Caco-2 (cell line): ENCODE measurements around the gene PRSS57. TPM values are rescaled to one million over a fixed set of nuclear protein-coding genes. Genes with fewer than 3 reads are reported as not detected.
"Not testable (repeated sequence)": the region's sequence is repeated elsewhere in the genome, so short reads cannot be mapped to it uniquely, and the experiment has no call there.

Experiments used
- BruUV-seq: library from RNA; stranded (reverse); fragments of 400-500 nt; replicated peaks from 2 replicates; lab custom pipeline; 2021; lab: Mats Ljungman, UMichigan
- CTCF ChIA-PET: fragments of 300-600 bp; sonication (Branson Sonifier 250); formaldehyde crosslinking; loops from one replicate; lab custom pipeline; 2022; ENCODE audit warnings: antibody characterized with exemption; lab: Charles Lee
- POLR2A ChIA-PET: fragments of 300-600 bp; sonication (Branson Sonifier 250); formaldehyde crosslinking; loops from one replicate; lab custom pipeline; 2022; ENCODE audit warnings: antibody characterized with exemption; lab: Charles Lee
- DNase-seq, 2 experiments: peaks; one replicate each; pipeline versions ENCODE4 v3.0.0 to v3.0.0-alpha.2; 2020 to 2022
- H3K27me3 ChIP-seq: replicated peaks from 2 replicates; pipeline ENCODE4 v1.6.0; 2011; ENCODE audit warnings: low read length; ENCODE audit not compliant: control insufficient read depth, insufficient read depth
- H3K36me3 ChIP-seq: 2 replicates; pipeline ENCODE4 v1.5.1; 2011; ENCODE audit warnings: low read length; ENCODE audit not compliant: control insufficient read depth, insufficient read depth
- H3K4me1 ChIP-seq: fragments of 250-450 bp; sonication (Bioruptor Pico); 2 replicates; pipeline ENCODE4 v1.5.1; 2020; ENCODE audit warnings: mild to moderate bottlenecking
- H3K4me3 ChIP-seq: 2 replicates; pipeline ENCODE4 v1.5.1; 2011; ENCODE audit warnings: low read depth, mild to moderate bottlenecking, control low read depth, low read length
- H3K9me3 ChIP-seq: fragments of 250-450 bp; sonication (Bioruptor Pico); 2 replicates; pipeline ENCODE4 v1.5.1; 2020; ENCODE audit warnings: mild to moderate bottlenecking, moderate library complexity
- H3K27ac Mint-ChIP-seq: one replicate; pipeline ENCODE4 v1.8.0; 2022; ENCODE audit warnings: mixed read lengths; ENCODE audit not compliant: unreplicated experiment
- H3K27me3 Mint-ChIP-seq: one replicate; pipeline ENCODE4 v1.8.0; 2022; ENCODE audit warnings: mixed read lengths; ENCODE audit not compliant: insufficient read depth, unreplicated experiment
- H3K36me3 Mint-ChIP-seq: one replicate; pipeline ENCODE4 v1.8.0; 2022; ENCODE audit warnings: mild to moderate bottlenecking, mixed read lengths; ENCODE audit not compliant: insufficient read depth, unreplicated experiment
- H3K4me1 Mint-ChIP-seq: one replicate; pipeline ENCODE4 v1.8.0; 2022; ENCODE audit warnings: low read depth, mixed read lengths; ENCODE audit not compliant: unreplicated experiment
- H3K4me3 Mint-ChIP-seq: one replicate; pipeline ENCODE4 v1.8.0; 2022; ENCODE audit warnings: mild to moderate bottlenecking, moderate library complexity, mixed read lengths; ENCODE audit not compliant: unreplicated experiment
- H3K9me3 Mint-ChIP-seq: one replicate; pipeline ENCODE4 v1.8.0; 2022; ENCODE audit warnings: mixed read lengths; ENCODE audit not compliant: unreplicated experiment
- CTCF ChIP-seq, 2 experiments: fragments of 200-600 bp in 1 of 2; IDR thresholded peaks; 1 replicate in 1 of 2; 2 replicates in 1 of 2; pipeline versions ENCODE4 v1.5.1 to v1.8.0; 2011 to 2022; ENCODE audit warnings: antibody characterized with exemption in 1 of 2, control low read depth in 1 of 2, inconsistent platforms in 1 of 2, low read depth in 1 of 2, low read length in 1 of 2, mild to moderate bottlenecking in 1 of 2, moderate library complexity in 1 of 2; ENCODE audit not compliant: insufficient read depth in 1 of 2, severe bottlenecking in 1 of 2, unreplicated experiment in 1 of 2
- intact Hi-C: fragments of 100-400 bp; cut with micrococcal nuclease; formaldehyde crosslinking; loops from one replicate; pipeline ENCODE4 v1.10.0; 2022; ENCODE audit not compliant: unreplicated experiment
- total RNA-seq: library from RNA; stranded (reverse); gene quantifications from 2 replicates; pipeline ENCODE4 v1.2.3, GENCODE V29; 2022

PRSS57 gene
- total RNA-seq, 1 experiment from 2014 or later: not detected

DNA sequence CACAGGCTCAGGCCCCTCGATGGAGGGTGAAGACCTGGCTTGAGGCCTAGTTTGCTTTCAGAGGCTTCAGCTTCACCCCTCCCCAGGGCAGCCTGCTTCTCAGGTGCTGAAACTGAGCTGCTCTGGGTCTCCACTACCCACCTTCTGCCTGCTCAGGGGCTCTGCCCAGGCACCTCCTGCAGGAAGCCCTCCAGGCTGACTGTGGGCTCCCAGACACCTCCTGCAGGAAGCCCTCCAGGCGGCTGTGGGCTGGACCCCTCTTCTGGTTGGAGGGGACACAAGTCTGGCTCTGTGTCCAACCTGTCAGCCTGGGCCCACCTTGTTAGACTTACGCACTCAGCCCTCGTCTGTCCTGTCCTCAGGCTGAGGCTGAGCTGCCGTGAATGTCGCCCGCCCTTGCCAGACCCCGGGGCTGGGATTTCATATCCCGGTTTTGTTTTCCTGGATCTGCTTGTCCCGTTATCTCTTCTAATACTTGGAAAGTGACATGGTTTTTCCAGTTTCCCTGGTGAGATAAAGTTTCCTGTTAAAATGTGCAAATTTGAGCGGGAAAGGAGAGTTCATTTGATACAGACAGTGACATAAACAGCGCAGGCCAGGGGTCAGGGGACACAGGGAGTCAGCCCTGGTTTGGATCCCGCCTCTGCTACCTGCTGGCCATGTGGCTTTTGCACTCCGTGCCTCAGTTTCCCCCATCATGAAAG is 34.9 kb upstream of the PRSS57 start:
- no peaks in the 10 kb centered on the region for H3K27me3 Mint-ChIP-seq
- H3K27me3 ChIP-seq: no peaks in the 10 kb centered on the region
- no peaks in the 10 kb centered on the region for H3K4me1 ChIP-seq
- no peak overlapping the region for H3K4me3 Mint-ChIP-seq
- no peak overlapping the region for H3K4me3 ChIP-seq
- H3K9me3 Mint-ChIP-seq: no peaks in the 10 kb centered on the region
- ChIA-PET CTCF (no interaction called here), POLR2A (no interaction called here)
- H3K27ac Mint-ChIP-seq: no peak overlapping the region
- no TSS peak for BruUV-seq
- TF ChIP-seq CTCF (IDR thresholded peaks at IDR 0.05; ENCODE audit: insufficient read depth in 1 of 2, low read depth in 1 of 2, low read length in 1 of 2, severe bottlenecking in 1 of 2, unreplicated experiment in 1 of 2): no peak
- H3K4me1 Mint-ChIP-seq: no peaks in the 10 kb centered on the region
- no peak for DNase-seq
- H3K36me3 ChIP-seq: no peaks in the 10 kb centered on the region
- intact Hi-C loops: no loop called here
- H3K36me3 Mint-ChIP-seq: peaks cover 17% of the 10 kb centered on the region
- no peaks in the 10 kb centered on the region for H3K9me3 ChIP-seq

DNA sequence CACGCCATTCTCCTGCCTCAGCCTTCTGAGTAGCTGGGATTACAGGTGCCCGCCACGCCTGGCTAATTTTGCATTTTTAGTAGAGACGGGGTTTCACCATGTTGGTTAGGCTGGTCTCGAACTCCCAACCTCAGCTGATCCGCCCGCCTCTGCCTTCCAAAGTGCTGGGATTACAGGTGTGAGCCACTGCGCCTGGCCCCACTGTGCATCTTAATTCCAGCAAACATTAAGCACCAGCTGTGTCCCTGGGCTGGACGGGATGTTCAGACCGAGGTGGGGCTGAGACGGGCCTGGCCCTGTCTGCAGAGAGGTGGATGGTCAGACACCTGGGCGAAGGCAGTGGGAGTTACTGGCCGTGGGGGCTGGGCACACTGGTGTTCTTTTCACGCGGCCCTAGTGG is 34.3 kb upstream of the PRSS57 start:
- H3K27me3 ChIP-seq, H3K4me1 ChIP-seq, POLR2A ChIA-PET, H3K9me3 ChIP-seq, H3K27ac Mint-ChIP-seq, H3K36me3 ChIP-seq, DNase-seq, intact Hi-C loops, H3K27me3 Mint-ChIP-seq, BruUV-seq, H3K9me3 Mint-ChIP-seq, H3K4me1 Mint-ChIP-seq, CTCF ChIA-PET, H3K4me3 Mint-ChIP-seq, H3K4me3 ChIP-seq: not testable (repeated sequence)
- peaks cover 12% of the 10 kb centered on the region for H3K36me3 Mint-ChIP-seq

DNA sequence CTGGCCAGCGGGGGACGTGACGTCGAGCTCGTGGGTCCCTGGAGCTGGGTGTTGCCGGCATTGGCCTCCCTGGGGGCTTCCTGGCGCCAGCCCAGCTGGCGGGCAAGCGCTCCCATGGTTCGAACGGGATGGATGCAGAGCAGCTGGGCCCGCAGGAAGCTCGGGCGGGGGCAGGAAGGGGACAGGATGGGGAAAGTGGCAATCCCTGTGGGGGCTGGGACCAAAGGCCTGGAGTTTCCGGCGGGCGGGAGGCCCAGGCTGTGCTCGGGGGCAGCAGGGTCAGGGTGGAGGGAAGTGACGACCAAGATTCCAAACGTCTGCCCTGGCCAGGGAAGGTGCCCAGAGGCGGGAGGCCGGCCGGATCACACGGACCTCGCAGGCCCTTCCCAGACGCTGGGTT is 32.8 kb upstream of the PRSS57 start:
- H3K36me3 ChIP-seq: no peaks in the 10 kb centered on the region
- H3K4me3 Mint-ChIP-seq: no peak overlapping the region
- no peak for DNase-seq
- H3K27me3 ChIP-seq: no peaks in the 10 kb centered on the region
- H3K27ac Mint-ChIP-seq: no peak overlapping the region
- ChIA-PET POLR2A (no interaction called here), CTCF (no interaction called here)
- BruUV-seq: no TSS peak
- TF ChIP-seq CTCF (IDR thresholded peaks at IDR 0.05; ENCODE audit: insufficient read depth in 1 of 2, low read depth in 1 of 2, low read length in 1 of 2, severe bottlenecking in 1 of 2, unreplicated experiment in 1 of 2): no peak
- no peaks in the 10 kb centered on the region for H3K4me1 Mint-ChIP-seq
- H3K36me3 Mint-ChIP-seq: peaks cover 6% of the 10 kb centered on the region
- intact Hi-C loops: no loop called here
- H3K4me1 ChIP-seq: no peaks in the 10 kb centered on the region
- no peaks in the 10 kb centered on the region for H3K9me3 Mint-ChIP-seq
- no peak overlapping the region for H3K4me3 ChIP-seq
- H3K9me3 ChIP-seq: no peaks in the 10 kb centered on the region
- H3K27me3 Mint-ChIP-seq: no peaks in the 10 kb centered on the region
